Hepatocyte (in vitro differentiated cells): ENCODE measurements around the gene SMNDC1.

Source experiments
- EZH2 ChIP-seq: fragments of 200-600 bp; sonication (generic); IDR thresholded peaks from 2 replicates; pipeline ENCODE4 v1.6.1; 2016; ENCODE audit warnings: antibody characterized with exemption, mild to moderate bottlenecking, borderline replicate concordance
- TF ChIP-seq, protein P1 (sequence below): fragments of 200-600 bp; sonication (generic); IDR thresholded peaks from 2 replicates; pipeline ENCODE4 v1.5.1; 2016; ENCODE audit warnings: antibody characterized with exemption, mild to moderate bottlenecking; ENCODE audit not compliant: poor library complexity

DNA sequence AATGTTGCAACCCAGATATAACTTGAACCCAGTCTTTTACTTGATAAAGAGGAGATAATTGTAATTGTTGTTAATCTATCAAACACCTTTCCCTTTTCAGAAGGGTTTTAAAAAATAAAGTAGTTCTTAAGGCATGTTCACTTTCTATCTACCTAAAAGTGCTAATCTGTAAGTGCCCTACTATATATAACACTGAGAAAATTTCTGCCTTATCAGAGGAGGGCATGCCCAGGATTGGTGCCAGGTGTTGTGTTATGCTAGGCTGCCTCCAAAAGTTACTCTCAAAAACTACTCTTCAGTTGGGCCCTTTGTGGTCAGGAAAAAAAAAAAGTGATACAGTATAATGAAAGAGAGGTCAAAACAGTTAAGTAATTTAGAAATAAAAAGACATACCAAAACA is 36.3 kb downstream of the SMNDC1 start:
- TF ChIP-seq, protein P1, sequence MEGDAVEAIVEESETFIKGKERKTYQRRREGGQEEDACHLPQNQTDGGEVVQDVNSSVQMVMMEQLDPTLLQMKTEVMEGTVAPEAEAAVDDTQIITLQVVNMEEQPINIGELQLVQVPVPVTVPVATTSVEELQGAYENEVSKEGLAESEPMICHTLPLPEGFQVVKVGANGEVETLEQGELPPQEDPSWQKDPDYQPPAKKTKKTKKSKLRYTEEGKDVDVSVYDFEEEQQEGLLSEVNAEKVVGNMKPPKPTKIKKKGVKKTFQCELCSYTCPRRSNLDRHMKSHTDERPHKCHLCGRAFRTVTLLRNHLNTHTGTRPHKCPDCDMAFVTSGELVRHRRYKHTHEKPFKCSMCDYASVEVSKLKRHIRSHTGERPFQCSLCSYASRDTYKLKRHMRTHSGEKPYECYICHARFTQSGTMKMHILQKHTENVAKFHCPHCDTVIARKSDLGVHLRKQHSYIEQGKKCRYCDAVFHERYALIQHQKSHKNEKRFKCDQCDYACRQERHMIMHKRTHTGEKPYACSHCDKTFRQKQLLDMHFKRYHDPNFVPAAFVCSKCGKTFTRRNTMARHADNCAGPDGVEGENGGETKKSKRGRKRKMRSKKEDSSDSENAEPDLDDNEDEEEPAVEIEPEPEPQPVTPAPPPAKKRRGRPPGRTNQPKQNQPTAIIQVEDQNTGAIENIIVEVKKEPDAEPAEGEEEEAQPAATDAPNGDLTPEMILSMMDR: no peak
- TF ChIP-seq EZH2: no peak
